Suprapubic skin (tissue), 3 donors: Measurements from ENCODE around the gene ZBTB40.

Experiments
- CTCF ChIP-seq, 2 donors: fragments of 200-600 bp in 1 of 2; fragments of 450-650 bp in 1 of 2; sonication (generic) in 1 of 2; IDR thresholded peaks; one replicate each; pipeline ENCODE4 v1.5.1; 2016 to 2019; ENCODE audit warnings: antibody characterized with exemption in 2 of 2, mild to moderate bottlenecking in 1 of 2, moderate library complexity in 1 of 2
- POLR2AphosphoS5 ChIP-seq, 3 donors: sonication (generic); formaldehyde crosslinking; IDR thresholded peaks; one replicate each; pipeline ENCODE4 v1.6.1; 2017; ENCODE audit warnings: antibody characterized with exemption in 3 of 3

DNA sequence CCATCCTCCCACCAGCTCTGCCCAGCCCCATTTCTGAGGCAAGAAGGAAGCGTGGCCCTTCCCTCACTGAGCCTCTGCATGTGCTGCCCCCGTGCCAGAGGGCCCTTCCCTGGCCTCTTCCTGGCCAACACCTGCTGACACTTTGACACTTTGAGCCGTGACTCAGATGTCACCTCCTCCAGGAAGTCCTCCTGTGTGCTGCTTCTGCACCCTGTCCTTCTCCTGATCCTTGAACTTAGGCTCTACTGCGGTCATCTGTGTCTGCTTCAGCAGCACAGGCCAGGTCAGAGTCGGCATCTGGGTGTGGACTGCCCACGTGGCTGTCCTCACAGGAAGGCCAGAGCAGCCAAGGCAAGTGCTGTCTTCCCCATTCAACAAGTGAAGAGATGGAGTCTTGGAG lies 92.0 kb downstream of the ZBTB40 start:
- TF ChIP-seq CTCF (IDR thresholded peaks at IDR 0.05) (no peak), POLR2AphosphoS5 (IDR thresholded peaks at IDR 0.05) (no peak)
